RPMI8226 (cell line): ENCODE data around the gene WDTC1.
"Not testable (repeated sequence)": the region's sequence is repeated elsewhere in the genome, so short reads cannot be mapped to it uniquely, and the experiment has no call there.

Experiments used
- DNase-seq: peaks from one replicate; pipeline ENCODE4 v3.0.0-alpha.2; 2015

Gene WDTC1

GRCh38 chr1:27234049-27234882 lies at the start of gene WDTC1:
TSS of gene WDTC1 (plus strand) at chr1:27234632. CDS start at chr1:27261055, 26,423 bp downstream.
- DNase-seq = peak; percentile 99

GRCh38 chr1:27184665-27185064 lies 49.8 kb upstream of the WDTC1 start:
- DNase-seq = not testable (repeated sequence)

- no peak for DNase-seq
These were observed 42.3 kb upstream of the WDTC1 start for GRCh38 chr1:27192039-27192529.

- no peak for DNase-seq
These were observed 41.2 kb upstream of the WDTC1 start for GRCh38 chr1:27193194-27193593.

- no peak for DNase-seq
These were observed 33.1 kb upstream of the WDTC1 start for GRCh38 chr1:27201295-27201694.

- no peak for DNase-seq
These were observed 30.5 kb upstream of the WDTC1 start for GRCh38 chr1:27203946-27204345.

GRCh38 chr1:27207238-27207637 lies 27.2 kb upstream of the WDTC1 start:
- not testable (repeated sequence) for DNase-seq

GRCh38 chr1:27208143-27208850 lies 26.1 kb upstream of the WDTC1 start:
- not testable (repeated sequence) for DNase-seq

GRCh38 chr1:27216466-27216865 lies 18.0 kb upstream of the WDTC1 start:
- DNase-seq = no peak

GRCh38 chr1:27217401-27217800 lies 17.0 kb upstream of the WDTC1 start:
- DNase-seq = no peak

GRCh38 chr1:27218736-27219135 lies 15.7 kb upstream of the WDTC1 start:
- peak; percentile 34 for DNase-seq

- DNase-seq = no peak
These were observed 14.3 kb upstream of the WDTC1 start for GRCh38 chr1:27220096-27220495.

- DNase-seq = not testable (repeated sequence)
These were observed 13.5 kb upstream of the WDTC1 start for GRCh38 chr1:27220702-27221497.

GRCh38 chr1:27225621-27226020 lies 8.8 kb upstream of the WDTC1 start:
- no peak for DNase-seq

- no peak for DNase-seq
These were observed 6.7 kb upstream of the WDTC1 start for GRCh38 chr1:27227765-27228164.

GRCh38 chr1:27233667-27234048 lies 774 bp upstream of the WDTC1 start:
- DNase-seq = no peak

- DNase-seq = no peak
These were observed 1.4 kb downstream of the WDTC1 start for GRCh38 chr1:27235827-27236226.

GRCh38 chr1:27237112-27237511 lies 2.7 kb downstream of the WDTC1 start:
- DNase-seq = no peak

GRCh38 chr1:27238032-27238431 lies 3.6 kb downstream of the WDTC1 start:
- no peak for DNase-seq

GRCh38 chr1:27241677-27242076 lies 7.2 kb downstream of the WDTC1 start:
- no peak for DNase-seq

- DNase-seq = not testable (repeated sequence)
These were observed 9.2 kb downstream of the WDTC1 start for GRCh38 chr1:27243665-27244064.

- no peak for DNase-seq
These were observed 11.8 kb downstream of the WDTC1 start for GRCh38 chr1:27246194-27246593.

- DNase-seq = no peak
These were observed 19.2 kb downstream of the WDTC1 start for GRCh38 chr1:27253596-27253995.
